ENCODE measurements around the gene COL21A1.

DNA sequence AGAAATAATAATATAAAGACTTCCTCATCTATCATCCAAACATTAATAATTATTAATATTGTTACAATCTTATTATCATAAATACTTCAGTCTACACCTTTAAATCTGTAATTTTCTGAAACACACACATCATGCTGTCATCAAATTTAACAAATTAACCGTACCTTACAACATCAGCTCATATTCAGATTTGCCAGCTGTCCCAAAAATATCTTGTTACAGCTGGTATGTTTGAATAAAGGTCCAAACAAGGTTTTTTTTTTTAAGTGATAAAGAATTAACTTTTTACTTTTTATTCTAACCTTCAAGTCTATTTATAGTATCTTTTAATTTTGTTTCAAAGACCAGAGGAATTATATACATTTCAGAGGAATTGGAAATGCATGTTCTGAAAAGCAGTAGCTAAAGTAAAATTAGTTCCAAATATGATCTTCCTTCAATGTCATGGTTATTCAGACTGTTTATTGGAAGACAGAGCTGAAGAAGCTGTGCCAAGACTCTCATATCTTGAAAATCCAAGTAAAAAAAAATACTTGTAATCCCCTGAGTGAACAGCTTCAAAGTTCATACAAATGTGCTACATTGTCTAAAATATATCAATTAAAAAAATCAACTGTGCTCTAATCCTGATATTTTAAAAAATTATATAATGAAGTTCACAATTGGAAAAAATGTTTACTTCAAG lies 210.3 kb downstream of the COL21A1 start:
- TF ChIP-seq, protein P1, sequence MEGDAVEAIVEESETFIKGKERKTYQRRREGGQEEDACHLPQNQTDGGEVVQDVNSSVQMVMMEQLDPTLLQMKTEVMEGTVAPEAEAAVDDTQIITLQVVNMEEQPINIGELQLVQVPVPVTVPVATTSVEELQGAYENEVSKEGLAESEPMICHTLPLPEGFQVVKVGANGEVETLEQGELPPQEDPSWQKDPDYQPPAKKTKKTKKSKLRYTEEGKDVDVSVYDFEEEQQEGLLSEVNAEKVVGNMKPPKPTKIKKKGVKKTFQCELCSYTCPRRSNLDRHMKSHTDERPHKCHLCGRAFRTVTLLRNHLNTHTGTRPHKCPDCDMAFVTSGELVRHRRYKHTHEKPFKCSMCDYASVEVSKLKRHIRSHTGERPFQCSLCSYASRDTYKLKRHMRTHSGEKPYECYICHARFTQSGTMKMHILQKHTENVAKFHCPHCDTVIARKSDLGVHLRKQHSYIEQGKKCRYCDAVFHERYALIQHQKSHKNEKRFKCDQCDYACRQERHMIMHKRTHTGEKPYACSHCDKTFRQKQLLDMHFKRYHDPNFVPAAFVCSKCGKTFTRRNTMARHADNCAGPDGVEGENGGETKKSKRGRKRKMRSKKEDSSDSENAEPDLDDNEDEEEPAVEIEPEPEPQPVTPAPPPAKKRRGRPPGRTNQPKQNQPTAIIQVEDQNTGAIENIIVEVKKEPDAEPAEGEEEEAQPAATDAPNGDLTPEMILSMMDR (conservative IDR thresholded peaks at IDR 0.05), result no peak
- TF ChIP-seq ZFX (IDR thresholded peaks at IDR 0.05), result no peak

Measured in C4-2B (cell line).